ENCODE measurements around the gene PIAS2. TPM values are rescaled to one million over a fixed set of nuclear protein-coding genes. Genes with fewer than 3 reads are reported as not detected.

PIAS2 gene
- total RNA-seq, 3 donors from 2014 or later (not counting 1 experiment from before 2014, with no cell fraction given): 48.9 to 55.9 (median 50.0) TPM

DNA sequence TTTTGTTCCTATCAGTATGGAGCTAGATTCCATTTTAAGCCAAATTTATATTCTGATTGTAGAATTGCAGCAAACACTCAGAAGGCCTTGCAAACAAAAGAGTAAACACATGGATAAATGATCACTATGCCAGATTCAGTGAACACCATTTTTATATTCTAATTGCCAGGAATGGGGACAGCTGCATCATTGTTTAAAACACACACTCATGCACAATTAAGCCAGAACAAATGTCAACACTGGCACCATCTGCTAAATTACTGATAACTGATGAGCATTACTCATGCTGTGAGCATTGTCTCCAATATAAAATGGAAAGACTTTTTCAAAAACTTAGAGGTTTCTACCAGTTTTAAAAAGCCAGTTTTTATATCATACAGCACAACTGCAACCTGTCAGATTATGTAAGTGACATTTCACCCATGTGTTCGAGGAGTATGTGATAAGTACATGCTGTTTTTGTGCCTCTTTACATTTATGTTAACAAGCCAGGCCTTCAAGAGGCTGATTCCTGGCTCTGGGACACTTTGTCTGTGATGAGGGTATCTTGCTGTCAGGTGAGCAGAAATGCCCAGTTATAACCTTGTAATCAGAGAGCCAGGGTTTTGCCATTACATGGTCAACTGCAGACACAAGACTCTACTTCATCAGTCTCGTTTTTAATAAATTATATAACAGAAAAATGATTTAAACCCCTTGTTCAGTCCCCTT lies 156.1 kb downstream of the PIAS2 start:
- H3K4me1 ChIP-seq (ENCODE audit: control insufficient read depth, insufficient read depth, low read length): peaks cover 8% of the 10 kb centered on the region
- TF ChIP-seq, protein P1, sequence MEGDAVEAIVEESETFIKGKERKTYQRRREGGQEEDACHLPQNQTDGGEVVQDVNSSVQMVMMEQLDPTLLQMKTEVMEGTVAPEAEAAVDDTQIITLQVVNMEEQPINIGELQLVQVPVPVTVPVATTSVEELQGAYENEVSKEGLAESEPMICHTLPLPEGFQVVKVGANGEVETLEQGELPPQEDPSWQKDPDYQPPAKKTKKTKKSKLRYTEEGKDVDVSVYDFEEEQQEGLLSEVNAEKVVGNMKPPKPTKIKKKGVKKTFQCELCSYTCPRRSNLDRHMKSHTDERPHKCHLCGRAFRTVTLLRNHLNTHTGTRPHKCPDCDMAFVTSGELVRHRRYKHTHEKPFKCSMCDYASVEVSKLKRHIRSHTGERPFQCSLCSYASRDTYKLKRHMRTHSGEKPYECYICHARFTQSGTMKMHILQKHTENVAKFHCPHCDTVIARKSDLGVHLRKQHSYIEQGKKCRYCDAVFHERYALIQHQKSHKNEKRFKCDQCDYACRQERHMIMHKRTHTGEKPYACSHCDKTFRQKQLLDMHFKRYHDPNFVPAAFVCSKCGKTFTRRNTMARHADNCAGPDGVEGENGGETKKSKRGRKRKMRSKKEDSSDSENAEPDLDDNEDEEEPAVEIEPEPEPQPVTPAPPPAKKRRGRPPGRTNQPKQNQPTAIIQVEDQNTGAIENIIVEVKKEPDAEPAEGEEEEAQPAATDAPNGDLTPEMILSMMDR (IDR thresholded peaks at IDR 0.05): no peak
- no peak overlapping the region for H3K27ac Mint-ChIP-seq
- no peaks in the 10 kb centered on the region for H3K4me1 Mint-ChIP-seq
- no peaks in the 10 kb centered on the region for H3K36me3 ChIP-seq (ENCODE audit: control insufficient read depth, insufficient read depth, low read length)
- no peak for DNase-seq
- peaks cover 48 to 74% of the 10 kb centered on the region in 2 donors for H3K27me3 Mint-ChIP-seq (ENCODE audit: low read depth in 2 of 2)
- no peak overlapping the region for H3K27ac ChIP-seq (ENCODE audit: low read length)
- no peaks in the 10 kb centered on the region for H3K9me3 Mint-ChIP-seq
- no peak overlapping the region for H3K4me3 ChIP-seq (ENCODE audit: low read length)
- peaks cover 22% of the 10 kb centered on the region for H3K27me3 ChIP-seq (ENCODE audit: control insufficient read depth, insufficient read depth, low read length)
- H3K36me3 Mint-ChIP-seq: no peaks in the 10 kb centered on the region
- intact Hi-C loops (cut with micrococcal nuclease): no loop called here
- WGBS (ENCODE audit: insufficient coverage): 66% methylated on average over 2 of the region's 2 CpGs
- no peaks in the 10 kb centered on the region for H3K9me3 ChIP-seq (ENCODE audit: control insufficient read depth, insufficient read depth, low read length)
- no peak for ATAC-seq
- no peak overlapping the region for H3K4me3 Mint-ChIP-seq

- no peak overlapping the region for H3K4me3 ChIP-seq (ENCODE audit: low read length)
- H3K36me3 ChIP-seq (ENCODE audit: control insufficient read depth, insufficient read depth, low read length): no peaks in the 10 kb centered on the region
- Mint-ChIP-seq H3K9me3 (no peaks in the 10 kb centered on the region), H3K27ac (no peak overlapping the region), H3K4me1 (peaks cover 6 to 11% of the 10 kb centered on the region in 2 donors), H3K27me3 (ENCODE audit: low read depth in 2 of 2) (peaks cover 54 to 79% of the 10 kb centered on the region in 2 donors), H3K4me3 (no peak overlapping the region), H3K36me3 (no peaks in the 10 kb centered on the region)
- no peak for DNase-seq
- intact Hi-C loops (cut with micrococcal nuclease): no loop called here
- no peaks in the 10 kb centered on the region for H3K9me3 ChIP-seq (ENCODE audit: control insufficient read depth, insufficient read depth, low read length)
- TF ChIP-seq, protein P1 (IDR thresholded peaks at IDR 0.05): no peak
- 54% methylated on average over 6 of the region's 6 CpGs for WGBS (ENCODE audit: insufficient coverage)
- peaks cover 32% of the 10 kb centered on the region for H3K27me3 ChIP-seq (ENCODE audit: control insufficient read depth, insufficient read depth, low read length)
- H3K27ac ChIP-seq (ENCODE audit: low read length): no peak overlapping the region
- ATAC-seq: no peak
- peaks cover 11% of the 10 kb centered on the region for H3K4me1 ChIP-seq (ENCODE audit: control insufficient read depth, insufficient read depth, low read length)
Observed at GRCh38 chr18:46759890-46760289, 157.4 kb downstream of the PIAS2 start.

DNA sequence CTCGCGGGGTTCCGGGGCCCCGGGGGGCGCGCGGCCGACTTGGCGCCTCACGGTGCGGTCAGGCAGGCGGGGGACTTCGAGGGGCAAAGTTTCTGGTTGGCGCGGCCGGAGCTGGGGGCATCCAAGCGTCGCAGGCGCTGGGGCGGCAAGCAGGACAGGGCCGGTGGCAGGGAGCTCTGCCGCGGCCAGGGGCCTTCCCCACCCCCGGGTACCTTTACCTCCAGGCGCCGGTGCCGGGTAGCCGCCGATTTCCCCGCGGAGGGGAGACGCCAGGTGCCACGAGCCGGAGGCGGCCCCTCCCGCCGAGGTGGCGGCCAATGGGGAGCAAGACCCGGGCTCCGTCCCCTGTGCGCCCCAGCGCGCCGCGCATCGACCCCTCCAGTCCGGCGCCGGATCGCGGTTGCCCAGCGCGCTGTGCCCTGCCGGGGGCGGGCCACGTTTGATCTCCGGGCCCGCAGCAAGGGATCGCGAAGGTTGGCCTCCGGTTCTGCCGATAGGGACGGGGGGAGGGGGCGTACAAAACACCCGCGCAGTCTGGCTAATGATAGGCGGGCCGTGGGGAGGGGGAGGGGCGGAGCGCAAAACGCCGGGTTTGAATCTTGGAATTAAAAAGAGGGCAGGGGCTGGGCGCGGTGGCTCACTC lies 160.6 kb downstream of the PIAS2 start, which contains the start of gene ST8SIA5:
TSS of gene ST8SIA5 (minus strand) at position 495 of the 643 bp plus-strand sequence. CDS start 545 bp downstream, outside the sequence.
- intact Hi-C loops (cut with micrococcal nuclease): no loop called here

More for the DNA sequence above, 160.6 kb downstream of the PIAS2 start, which contains the start of gene ST8SIA5:
- Histone ChIP-seq H3K36me3 (ENCODE audit: control insufficient read depth, insufficient read depth, low read length) (no peaks in the 10 kb centered on the region), H3K27ac (ENCODE audit: low read length) (no peak within 1 kb of the TSS), H3K4me1 (ENCODE audit: control insufficient read depth, insufficient read depth, low read length) (peaks cover 19% of the 10 kb centered on the region), H3K4me3 (ENCODE audit: low read length) (no peak within 1 kb of the TSS), H3K27me3 (ENCODE audit: control insufficient read depth, insufficient read depth, low read length) (peaks cover 29% of the 10 kb centered on the region), H3K9me3 (ENCODE audit: control insufficient read depth, insufficient read depth, low read length) (no peaks in the 10 kb centered on the region)
- ATAC-seq: no peak
- no peaks in the 10 kb centered on the region for H3K36me3 Mint-ChIP-seq
- H3K9me3 Mint-ChIP-seq: no peaks in the 10 kb centered on the region
- TF ChIP-seq, protein P1 (IDR thresholded peaks at IDR 0.05): no peak
- H3K27ac Mint-ChIP-seq: no peak within 1 kb of the TSS
- no peak for DNase-seq
- WGBS (ENCODE audit: insufficient coverage): 2% methylated on average over 74 of the region's 74 CpGs
- H3K4me3 Mint-ChIP-seq: no peak within 1 kb of the TSS
- peaks cover 47 to 84% of the 10 kb centered on the region in 2 donors for H3K27me3 Mint-ChIP-seq (ENCODE audit: low read depth in 2 of 2)
- H3K4me1 Mint-ChIP-seq: peaks cover 15 to 18% of the 10 kb centered on the region in 2 donors

Measured in natural killer cell (primary cell).